Liver (tissue), 9 donors: ENCODE measurements around the gene WWP2. TPM values are rescaled to one million over a fixed set of nuclear protein-coding genes. Genes with fewer than 3 reads are reported as not detected.
"Not testable (repeated sequence)": the region's sequence is repeated elsewhere in the genome, so short reads cannot be mapped to it uniquely, and the experiment has no call there.

Experiments
- DNase-seq: peaks from one replicate; pipeline ENCODE4 v3.0.0-alpha.2; 2017; ENCODE audit warnings: low spot score
- H3K27ac ChIP-seq, 2 donors: one replicate each; pipeline ENCODE4 v1.7.0; 2013; ENCODE audit warnings: inconsistent platforms in 2 of 2, low read length in 2 of 2, control low read depth in 1 of 2, low read depth in 1 of 2, mild to moderate bottlenecking in 1 of 2
- H3K27me3 ChIP-seq, 4 donors: one replicate each; pipeline versions ENCODE4 v1.6.1 to v1.7.0; 2013; ENCODE audit warnings: low read length in 3 of 4, inconsistent platforms in 1 of 4, mild to moderate bottlenecking in 1 of 4, moderate library complexity in 1 of 4; ENCODE audit not compliant: control insufficient read depth in 4 of 4, insufficient read depth in 4 of 4
- H3K36me3 ChIP-seq, 4 donors: one replicate each; pipeline versions ENCODE4 v1.6.1 to v1.7.0; 2013; ENCODE audit warnings: low read length in 3 of 4, mild to moderate bottlenecking in 3 of 4, low read depth in 1 of 4, moderate library complexity in 1 of 4; ENCODE audit not compliant: control insufficient read depth in 4 of 4, insufficient read depth in 3 of 4
- H3K4me1 ChIP-seq, 4 donors: one replicate each; pipeline versions ENCODE4 v1.6.1 to v1.7.0; 2013; ENCODE audit warnings: low read length in 3 of 4, mild to moderate bottlenecking in 3 of 4, moderate library complexity in 1 of 4; ENCODE audit not compliant: control insufficient read depth in 4 of 4, insufficient read depth in 4 of 4
- H3K4me3 ChIP-seq, 3 donors: one replicate each; pipeline versions ENCODE4 v1.6.1 to v1.7.0; 2013; ENCODE audit warnings: low read length in 3 of 3, control low read depth in 1 of 3, low read depth in 1 of 3, mild to moderate bottlenecking in 1 of 3
- H3K9ac ChIP-seq, 2 donors: one replicate each; pipeline ENCODE4 v1.7.0; 2013; ENCODE audit warnings: low read length in 2 of 2, mild to moderate bottlenecking in 2 of 2, moderate library complexity in 2 of 2, control low read depth in 1 of 2, low read depth in 1 of 2
- H3K9me3 ChIP-seq, 4 donors: one replicate each; pipeline versions ENCODE4 v1.6.1 to v1.7.0; 2013; ENCODE audit warnings: low read length in 3 of 4; ENCODE audit not compliant: control insufficient read depth in 4 of 4
- whole genome bisulfite sequencing: extraction: QIAGEN DNeasy Blood & Tissue Kit; methylation state at CpG from one replicate; pipeline ENCODE4 v1.1.7; 2013; 5-methylcytosine and 5-hydroxymethylcytosine counted together
- polyA plus RNA-seq, 2 donors: library from polyadenylated mRNA; stranded (reverse) in 1 of 2; unstranded in 1 of 2; fragments of 200-250 nt in 1 of 2; fragments of >200 nt in 1 of 2; fragmentation: Nextera tagmentation in 1 of 2; extraction: Ambion mirVana in 1 of 2; gene quantifications; one replicate each; pipeline versions ENCODE4 v1.2.1 to v1.2.3, GENCODE V29; 2013 to 2015
- total RNA-seq, 2 donors: library from RNA; depleted of rRNA; stranded (reverse); fragments of >200 nt; gene quantifications; one replicate each; pipeline ENCODE4 v1.2.3, GENCODE V29; 2014
- donor health status: healthy.
- donor health status: healthy.
- donor health status: healthy.
- donor health status: healthy.
- donor health status: healthy.

WWP2 gene
- total and polyA plus RNA-seq, 4 donors, result 8.6 to 22.7 (median 13.6) TPM

DNA sequence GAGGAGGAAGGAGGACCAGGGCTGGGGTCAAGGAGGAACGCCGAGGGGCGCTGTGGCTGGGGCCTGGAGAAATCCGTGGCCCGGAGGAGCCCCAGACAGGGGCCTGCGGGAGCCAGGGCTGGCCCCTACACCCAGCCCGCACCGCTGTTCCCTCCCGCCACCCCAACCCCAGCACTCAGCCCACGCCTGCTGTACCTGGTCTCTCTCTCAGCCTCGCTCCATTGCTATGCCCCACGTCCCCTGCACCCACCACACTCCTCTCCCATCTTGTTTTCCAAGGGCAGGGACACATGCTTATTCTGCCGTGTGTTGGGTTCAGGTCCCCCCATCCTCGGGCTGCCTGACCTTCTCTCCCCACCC, 189.5 kb downstream of the WWP2 start:
- H3K9ac ChIP-seq, DNase-seq, H3K4me1 ChIP-seq, H3K27me3 ChIP-seq, H3K4me3 ChIP-seq, H3K27ac ChIP-seq, H3K36me3 ChIP-seq, H3K9me3 ChIP-seq: not testable (repeated sequence)
- WGBS, result 93% methylated on average over 6 of the region's 14 CpGs

DNA sequence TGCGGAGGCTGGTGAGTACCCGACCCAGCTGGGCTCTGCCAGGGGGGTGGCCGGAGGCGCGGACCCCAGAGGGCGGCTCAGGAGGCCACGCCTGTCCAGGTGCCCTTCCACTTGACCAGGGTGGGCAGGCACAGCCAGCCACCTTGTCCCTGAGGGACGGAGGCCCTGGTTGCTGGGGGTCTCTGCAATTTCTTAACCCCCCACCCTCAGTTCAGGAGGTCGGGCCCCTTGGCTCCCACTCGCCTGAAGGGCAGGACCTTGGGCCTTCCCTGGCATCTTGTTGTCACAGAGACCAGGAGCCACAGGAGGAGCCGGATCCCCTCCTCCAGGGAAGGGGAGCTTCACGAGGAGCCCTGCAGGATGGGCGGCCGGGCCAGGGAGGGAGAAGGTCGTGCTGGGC, 190.0 kb downstream of the WWP2 start:
- not testable (repeated sequence) for H3K27me3 ChIP-seq, H3K4me3 ChIP-seq, DNase-seq, H3K4me1 ChIP-seq, H3K9ac ChIP-seq, H3K9me3 ChIP-seq, H3K27ac ChIP-seq, H3K36me3 ChIP-seq
- 82% methylated on average over 6 of the region's 15 CpGs for WGBS

DNA sequence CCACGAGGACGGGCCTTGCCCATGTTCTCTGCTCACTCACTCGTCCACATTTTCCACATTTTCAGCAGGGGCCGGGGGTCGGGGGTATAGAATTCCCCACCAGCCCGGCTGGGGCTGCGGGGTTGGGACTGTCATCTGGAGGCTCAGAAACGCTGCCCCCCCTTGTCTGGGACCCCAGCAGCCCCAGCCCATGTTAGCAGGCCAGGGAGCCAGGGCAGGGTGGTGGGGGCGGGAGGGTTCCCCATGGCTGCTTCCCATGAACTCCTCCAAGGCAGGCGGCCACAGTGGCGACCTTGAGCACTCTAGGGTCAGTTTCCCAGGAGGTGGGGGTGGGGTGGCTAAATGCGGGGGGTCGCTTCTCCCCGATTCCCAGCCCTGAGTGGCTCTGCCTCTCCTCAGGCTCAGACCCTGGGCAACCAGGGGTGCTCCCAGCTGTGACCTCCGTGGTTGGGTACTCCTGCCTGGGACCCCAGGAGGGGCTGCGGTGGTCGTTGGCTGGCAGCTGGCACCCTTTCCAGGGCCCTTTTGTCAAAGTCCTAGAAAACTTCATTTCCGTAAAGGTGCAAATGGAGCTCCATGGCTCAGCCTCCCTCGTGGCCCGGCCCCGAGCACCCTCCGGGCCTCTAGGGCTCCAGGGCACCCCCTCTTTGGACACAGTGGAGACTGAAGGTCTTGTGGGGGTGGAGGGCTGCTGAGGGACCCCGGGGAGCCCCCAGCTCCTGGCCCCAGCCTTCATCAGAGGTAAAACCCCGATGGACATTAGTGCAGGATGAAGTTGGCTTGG, 190.6 kb downstream of the WWP2 start:
- not testable (repeated sequence) for H3K27me3 ChIP-seq, DNase-seq, H3K27ac ChIP-seq, H3K9ac ChIP-seq, H3K9me3 ChIP-seq, H3K4me1 ChIP-seq, H3K4me3 ChIP-seq, H3K36me3 ChIP-seq
- WGBS, result 84% methylated on average over 20 of the region's 24 CpGs

DNA sequence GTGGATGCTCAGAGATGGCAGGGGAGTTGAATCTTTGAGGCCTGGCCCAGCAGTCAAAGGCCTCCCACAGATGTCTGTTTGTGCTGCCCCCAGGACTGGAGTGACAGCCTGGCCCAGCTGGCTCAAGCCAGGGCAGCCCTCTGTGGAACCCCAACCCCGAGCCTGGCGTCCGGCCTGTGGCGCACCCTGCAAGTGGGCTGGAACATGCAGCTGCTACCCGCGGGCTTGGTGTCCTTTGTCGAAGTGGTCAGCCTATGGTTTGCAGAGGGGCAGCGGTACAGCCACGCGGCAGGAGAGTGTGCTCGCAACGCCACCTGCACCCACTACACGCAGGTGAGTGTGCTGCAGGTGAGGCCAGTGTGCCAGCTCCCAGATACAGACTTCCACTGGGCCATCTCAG, 192.1 kb downstream of the WWP2 start:
- not testable (repeated sequence) for H3K4me3 ChIP-seq, DNase-seq, H3K27me3 ChIP-seq, H3K9ac ChIP-seq, H3K27ac ChIP-seq, H3K36me3 ChIP-seq, H3K9me3 ChIP-seq, H3K4me1 ChIP-seq
- WGBS, result 93% methylated on average over 13 of the region's 13 CpGs

DNA sequence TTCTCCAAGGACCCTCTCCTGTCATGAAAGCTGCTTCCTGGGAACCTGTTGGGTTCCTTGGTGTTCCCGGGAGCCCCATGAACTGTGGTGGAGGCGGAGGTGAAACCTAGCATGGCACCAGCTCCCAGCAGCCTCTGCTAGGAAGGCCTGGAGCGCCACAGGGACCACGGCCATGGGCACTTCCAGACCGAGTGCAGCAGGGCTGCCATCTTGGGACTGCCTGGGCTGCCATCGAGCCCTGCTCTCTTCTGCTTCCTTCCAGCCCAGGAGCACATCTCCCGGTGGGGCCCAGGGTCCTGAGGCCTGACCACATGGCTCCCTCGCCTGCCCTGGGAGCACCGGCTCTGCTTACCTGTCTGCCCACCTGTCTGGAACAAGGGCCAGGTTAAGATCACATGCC, 201.2 kb downstream of the WWP2 start:
- H3K9ac ChIP-seq, H3K9me3 ChIP-seq, H3K27ac ChIP-seq, DNase-seq, H3K4me1 ChIP-seq, H3K27me3 ChIP-seq, H3K36me3 ChIP-seq, H3K4me3 ChIP-seq: not testable (repeated sequence)
- WGBS, result 96% methylated on average over 5 of the region's 9 CpGs

DNA sequence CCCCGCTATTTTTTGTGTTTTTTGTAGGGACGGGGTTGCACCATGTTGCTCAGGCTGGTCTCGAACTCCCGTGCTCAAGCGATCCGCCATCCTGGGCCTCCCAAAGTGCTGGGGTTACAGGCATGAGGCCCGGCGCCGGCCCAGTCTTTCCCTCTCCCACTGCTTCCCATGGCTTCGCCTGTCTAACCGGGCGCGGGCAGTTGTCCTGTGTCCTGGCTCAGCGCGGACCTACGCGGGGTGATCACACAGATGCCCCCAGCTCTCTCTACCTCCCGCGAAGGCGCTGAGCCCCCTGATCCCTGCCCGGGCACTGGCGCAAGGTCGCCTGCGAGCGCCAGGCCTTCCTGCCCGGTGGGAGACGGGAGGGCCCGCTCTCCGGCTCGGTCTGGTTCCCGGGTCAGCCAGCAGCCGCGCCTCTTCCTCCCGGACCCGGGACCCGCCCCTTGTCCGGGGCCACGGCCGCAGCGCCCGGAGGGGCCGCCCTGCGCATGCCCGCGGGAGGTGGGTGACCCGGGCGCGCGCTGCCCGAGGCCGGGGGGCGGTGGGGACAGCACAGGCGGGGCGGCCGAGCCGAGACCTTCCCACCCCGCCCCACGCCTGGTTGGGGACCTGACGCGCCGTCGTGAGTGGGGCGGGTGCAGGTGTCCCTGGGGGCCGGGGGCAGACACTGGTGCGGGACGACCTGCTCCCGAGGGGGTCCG, 203.0 kb downstream of the WWP2 start:
- not testable (repeated sequence) for H3K4me1 ChIP-seq, H3K9ac ChIP-seq, H3K27me3 ChIP-seq, H3K36me3 ChIP-seq, H3K9me3 ChIP-seq
- Histone ChIP-seq H3K27ac (peak overlapping the region in 1 of 2 donors; percentile 12), H3K4me3 (peak overlapping the region in 2 of 3 donors; percentile 34 to 40)
- WGBS, result 19% methylated on average over 55 of the region's 68 CpGs
- peak; percentile 36 for DNase-seq

DNA sequence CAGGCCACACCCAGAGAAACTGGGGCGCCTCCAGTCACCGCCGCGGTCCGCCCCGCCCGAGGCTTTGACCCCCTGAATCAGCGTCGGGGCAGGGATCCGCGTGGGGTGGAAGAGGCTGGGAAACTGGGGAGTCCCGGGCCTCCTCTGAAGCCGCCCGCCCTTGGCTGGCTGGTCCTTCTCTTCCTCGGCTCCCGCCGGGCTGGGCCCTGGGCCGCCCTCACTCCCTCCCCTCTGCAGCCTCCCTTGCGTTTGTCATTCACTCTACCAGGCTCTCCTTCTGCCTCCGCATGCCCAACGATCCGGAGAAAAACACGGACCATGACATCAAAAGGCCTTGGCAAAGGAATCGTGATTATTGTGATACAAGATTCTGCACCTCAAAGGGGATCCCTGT, 203.5 kb downstream of the WWP2 start:
- H3K27ac ChIP-seq, H3K36me3 ChIP-seq, H3K4me1 ChIP-seq, DNase-seq, H3K27me3 ChIP-seq, H3K9ac ChIP-seq, H3K9me3 ChIP-seq: not testable (repeated sequence)
- peak overlapping the region in 1 of 3 donors; percentile 34 for H3K4me3 ChIP-seq
- 28% methylated on average over 5 of the region's 24 CpGs for WGBS

DNA sequence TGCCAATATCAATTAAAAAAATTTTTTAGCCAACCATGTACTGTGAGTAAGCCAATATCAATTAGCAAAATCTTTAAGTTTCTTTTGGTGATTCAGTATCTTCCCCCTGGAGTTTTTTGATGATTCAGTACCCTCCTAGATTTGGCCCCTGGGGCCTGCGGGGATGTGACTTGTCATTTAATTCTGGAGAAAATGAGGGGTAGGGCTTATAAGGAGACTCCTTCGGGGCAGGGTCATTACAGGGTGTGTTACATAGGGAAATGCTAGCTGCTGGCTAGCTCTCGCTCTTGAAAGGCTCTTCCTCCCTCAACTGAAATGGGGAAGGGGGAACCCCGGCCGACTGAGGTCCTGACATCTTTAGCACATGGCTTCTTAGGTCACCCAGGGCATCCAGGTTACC, 205.6 kb downstream of the WWP2 start:
- not testable (repeated sequence) for H3K36me3 ChIP-seq, H3K9me3 ChIP-seq, H3K4me1 ChIP-seq, H3K9ac ChIP-seq, H3K27me3 ChIP-seq, DNase-seq, H3K27ac ChIP-seq, H3K4me3 ChIP-seq
- WGBS, result no CpG with 5 or more reads among the region's 5 CpGs
